ENCODE results near the gene CORO1C.

Gene CORO1C

GRCh38 chr12:108724054-108724889 is 7.0 kb downstream of the CORO1C start:
- TF ChIP-seq CTCF (IDR thresholded peaks at IDR 0.05; ENCODE audit: insufficient read depth, low read depth, low read length, missing control alignments), result no peak
- DNase-seq (ENCODE audit: low read depth), result peak; percentile 33
- H3K4me3 ChIP-seq (ENCODE audit: low read depth, low read length), result no peak overlapping the region

- H3K4me3 ChIP-seq (ENCODE audit: low read depth, low read length), result no peak overlapping the region
- peak; percentile 38 for DNase-seq (ENCODE audit: low read depth)
- TF ChIP-seq CTCF (IDR thresholded peaks at IDR 0.05; ENCODE audit: insufficient read depth, low read depth, low read length, missing control alignments), result no peak
Observed at GRCh38 chr12:108722992-108723766, 8.1 kb downstream of the CORO1C start.

GRCh38 chr12:108722463-108722862 is 8.9 kb downstream of the CORO1C start:
- no peak overlapping the region for H3K4me3 ChIP-seq (ENCODE audit: low read depth, low read length)
- no peak for DNase-seq (ENCODE audit: low read depth)

GRCh38 chr12:108721824-108722223 is 9.5 kb downstream of the CORO1C start:
- H3K4me3 ChIP-seq (ENCODE audit: low read depth, low read length), result no peak overlapping the region

More at GRCh38 chr12:108722463-108722862, 8.9 kb downstream of the CORO1C start:
- no peak for TF ChIP-seq CTCF (IDR thresholded peaks at IDR 0.05; ENCODE audit: insufficient read depth, low read depth, low read length, missing control alignments)

GRCh38 chr12:108720757-108721514 is 10.4 kb downstream of the CORO1C start:
- no peak overlapping the region for H3K4me3 ChIP-seq (ENCODE audit: low read depth, low read length)
- TF ChIP-seq CTCF (IDR thresholded peaks at IDR 0.05; ENCODE audit: insufficient read depth, low read depth, low read length, missing control alignments), result no peak
- DNase-seq (ENCODE audit: low read depth), result no peak

More at GRCh38 chr12:108721824-108722223, 9.5 kb downstream of the CORO1C start:
- DNase-seq (ENCODE audit: low read depth), result no peak
- TF ChIP-seq CTCF (IDR thresholded peaks at IDR 0.05; ENCODE audit: insufficient read depth, low read depth, low read length, missing control alignments), result no peak

GRCh38 chr12:108717243-108717642 is 14.1 kb downstream of the CORO1C start:
- no peak for TF ChIP-seq CTCF (IDR thresholded peaks at IDR 0.05; ENCODE audit: insufficient read depth, low read depth, low read length, missing control alignments)
- no peak for DNase-seq (ENCODE audit: low read depth)

More at GRCh38 chr12:108717243-108717642, 14.1 kb downstream of the CORO1C start:
- H3K4me3 ChIP-seq (ENCODE audit: low read depth, low read length), result no peak overlapping the region

Data from GM12865 (cell line).